Nephron progenitor cell (in vitro differentiated cells): ENCODE measurements around the gene TRIML2.

ENCODE experiments used
- DNase-seq: peaks from one replicate; pipeline ENCODE4 v3.0.0; 2021
- H3K27ac Mint-ChIP-seq: 2 replicates; pipeline ENCODE4 v1.8.0; 2021; ENCODE audit warnings: mild to moderate bottlenecking, moderate library complexity, mixed read lengths
- H3K27me3 Mint-ChIP-seq: 2 replicates; pipeline ENCODE4 v1.8.0; 2021; ENCODE audit warnings: mild to moderate bottlenecking, low read depth, mixed read lengths; ENCODE audit not compliant: poor library complexity
- H3K36me3 Mint-ChIP-seq: 2 replicates; pipeline ENCODE4 v1.8.0; 2021; ENCODE audit warnings: low read depth, mixed read lengths
- H3K4me1 Mint-ChIP-seq: 2 replicates; pipeline ENCODE4 v1.8.0; 2021; ENCODE audit warnings: mixed read lengths
- H3K4me3 Mint-ChIP-seq: 2 replicates; pipeline ENCODE4 v1.8.0; 2021; ENCODE audit warnings: mild to moderate bottlenecking, moderate library complexity, mixed read lengths
- H3K9me3 Mint-ChIP-seq: 2 replicates; pipeline ENCODE4 v1.8.0; 2021; ENCODE audit warnings: mild to moderate bottlenecking, moderate library complexity, mixed read lengths
- CTCF ChIP-seq: fragments of 200-600 bp; sonication (generic); IDR thresholded peaks from 2 replicates; pipeline ENCODE4 v1.5.0; 2021; ENCODE audit warnings: antibody characterized with exemption

The TRIML2 gene

GRCh38 chr4:188111955-188112354 is 2.6 kb upstream of the TRIML2 start:
- peaks cover 14% of the 10 kb centered on the region for H3K9me3 Mint-ChIP-seq
- no peak overlapping the region for H3K4me3 Mint-ChIP-seq
- peaks cover 15% of the 10 kb centered on the region for H3K4me1 Mint-ChIP-seq
- H3K36me3 Mint-ChIP-seq: no peaks in the 10 kb centered on the region
- H3K27me3 Mint-ChIP-seq: peaks cover 17% of the 10 kb centered on the region
- no peak overlapping the region for H3K27ac Mint-ChIP-seq
- DNase-seq: no peak
- no peak for TF ChIP-seq CTCF

- no peak overlapping the region for H3K27ac Mint-ChIP-seq
- DNase-seq: no peak
- H3K4me1 Mint-ChIP-seq: peaks cover 15% of the 10 kb centered on the region
Measured at GRCh38 chr4:188110741-188111471, 1.5 kb upstream of the TRIML2 start.

GRCh38 chr4:188110036-188110435 is 633 bp upstream of the TRIML2 start:
- no peak overlapping the region for H3K27ac Mint-ChIP-seq
- DNase-seq: no peak
- TF ChIP-seq CTCF: no peak

More at GRCh38 chr4:188110741-188111471, 1.5 kb upstream of the TRIML2 start:
- no peak for TF ChIP-seq CTCF
- Mint-ChIP-seq H3K36me3 (no peaks in the 10 kb centered on the region), H3K27me3 (peaks cover 15% of the 10 kb centered on the region), H3K9me3 (peaks cover 14% of the 10 kb centered on the region), H3K4me3 (no peak overlapping the region)

GRCh38 chr4:188107931-188108843 is 1.2 kb downstream of the TRIML2 start:
- TF ChIP-seq CTCF: no peak
- no peak for DNase-seq
- H3K36me3 Mint-ChIP-seq: peaks cover 3% of the 10 kb centered on the region
- H3K27me3 Mint-ChIP-seq: peaks cover 15% of the 10 kb centered on the region
- no peak overlapping the region for H3K4me3 Mint-ChIP-seq
- peaks cover 23% of the 10 kb centered on the region for H3K9me3 Mint-ChIP-seq
- no peak overlapping the region for H3K27ac Mint-ChIP-seq
- peaks cover 15% of the 10 kb centered on the region for H3K4me1 Mint-ChIP-seq

More at GRCh38 chr4:188110036-188110435, 633 bp upstream of the TRIML2 start:
- Mint-ChIP-seq H3K27me3 (peaks cover 12% of the 10 kb centered on the region), H3K4me1 (peaks cover 15% of the 10 kb centered on the region), H3K4me3 (no peak overlapping the region), H3K9me3 (peaks cover 20% of the 10 kb centered on the region), H3K36me3 (peaks cover 3% of the 10 kb centered on the region)

GRCh38 chr4:188106454-188106853 is 2.9 kb downstream of the TRIML2 start:
- TF ChIP-seq CTCF: no peak
- Mint-ChIP-seq H3K27ac (no peak overlapping the region), H3K9me3 (peaks cover 26% of the 10 kb centered on the region), H3K4me1 (peaks cover 15% of the 10 kb centered on the region), H3K27me3 (peaks cover 15% of the 10 kb centered on the region), H3K4me3 (no peak overlapping the region), H3K36me3 (peaks cover 3% of the 10 kb centered on the region)
- DNase-seq: no peak
